ENCODE data around the gene ALKBH5.
"Not testable (repeated sequence)": the region's sequence is repeated elsewhere in the genome, so short reads cannot be mapped to it uniquely, and the experiment has no call there.

The ALKBH5 gene

DNA sequence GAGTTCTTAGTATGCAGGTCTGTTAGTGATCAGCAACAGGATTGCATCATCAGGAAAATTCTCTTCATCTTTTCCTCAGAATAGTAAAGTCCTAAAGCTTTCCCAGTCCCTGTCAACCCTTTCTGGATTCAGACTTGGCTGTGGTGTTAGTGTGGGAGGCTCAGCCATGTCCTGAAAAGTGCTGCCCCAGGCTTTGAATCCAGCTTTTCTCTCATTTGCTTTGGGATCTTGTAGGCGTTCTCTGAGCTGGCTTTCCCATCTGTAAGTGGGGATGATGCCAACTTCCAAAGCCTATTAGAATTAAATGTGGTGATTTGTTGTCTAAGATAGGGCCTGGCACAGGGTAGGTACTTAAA is 3.0 kb downstream of the ALKBH5 start:
- DNase-seq: peak; percentile 39

DNA sequence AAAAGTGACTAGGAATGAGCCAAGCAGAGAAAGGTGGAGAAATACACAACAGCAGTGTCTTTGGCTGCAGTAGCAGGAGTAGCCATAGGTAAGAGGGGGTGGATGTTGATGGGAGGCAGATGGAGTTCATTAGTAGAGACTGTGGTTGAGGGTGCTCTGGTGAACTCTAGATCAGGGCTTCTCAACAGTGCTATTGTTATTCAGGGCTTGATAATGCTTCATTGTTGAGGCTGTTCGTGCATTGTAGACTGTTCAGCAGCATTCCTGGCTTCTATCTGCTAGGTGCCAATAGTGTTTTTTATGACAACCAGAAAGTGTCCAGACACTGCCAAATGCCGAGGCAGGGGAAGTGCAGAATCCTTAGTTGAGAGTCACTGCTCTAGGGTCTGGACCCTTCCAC is 3.6 kb downstream of the ALKBH5 start:
- DNase-seq: peak; percentile 12

DNA sequence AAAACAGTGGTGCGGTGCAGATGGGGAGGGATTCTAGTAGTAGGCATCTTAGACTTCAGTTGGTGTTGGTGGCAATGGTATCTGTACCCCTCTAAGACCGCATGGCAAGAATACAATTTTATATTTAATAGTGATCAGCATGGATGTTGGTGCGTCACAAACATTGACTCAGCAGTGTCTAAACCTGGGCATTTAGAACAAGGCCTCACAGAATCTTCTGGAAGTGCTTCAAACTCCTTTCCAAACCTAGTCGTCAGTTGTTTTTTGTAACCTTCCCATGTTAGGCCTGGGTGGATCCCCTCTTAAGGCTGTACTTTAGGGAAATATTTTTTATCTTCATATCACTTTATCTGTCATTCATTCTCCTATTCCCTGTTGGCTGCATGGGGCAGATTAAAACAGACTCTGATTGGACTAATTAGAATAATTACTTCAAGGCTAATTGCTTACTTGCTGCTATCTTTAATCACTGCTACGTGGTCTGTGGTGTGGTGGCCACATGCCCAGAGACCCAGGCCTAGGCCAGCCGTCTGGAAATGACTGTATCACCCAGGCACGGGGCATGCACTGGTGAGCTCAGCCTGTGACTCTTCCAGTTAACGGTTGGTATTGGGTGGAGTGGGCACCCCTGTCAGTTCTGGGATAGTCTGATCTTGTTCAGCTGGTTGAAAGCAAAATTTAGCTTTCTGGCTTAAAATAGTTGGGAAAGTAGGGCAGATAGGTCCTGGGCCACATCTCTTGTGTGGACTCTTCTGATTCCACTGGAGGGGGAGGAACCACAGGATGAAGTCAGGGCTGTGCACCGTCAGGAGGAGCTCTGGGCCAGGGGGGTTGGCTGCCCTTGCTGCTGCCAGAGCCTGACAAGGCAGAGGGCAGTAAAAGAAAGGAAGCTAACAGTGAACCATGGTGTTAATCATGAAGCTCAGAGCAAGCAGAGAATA is 4.5 kb downstream of the ALKBH5 start:
- DNase-seq: peak; percentile 76

DNA sequence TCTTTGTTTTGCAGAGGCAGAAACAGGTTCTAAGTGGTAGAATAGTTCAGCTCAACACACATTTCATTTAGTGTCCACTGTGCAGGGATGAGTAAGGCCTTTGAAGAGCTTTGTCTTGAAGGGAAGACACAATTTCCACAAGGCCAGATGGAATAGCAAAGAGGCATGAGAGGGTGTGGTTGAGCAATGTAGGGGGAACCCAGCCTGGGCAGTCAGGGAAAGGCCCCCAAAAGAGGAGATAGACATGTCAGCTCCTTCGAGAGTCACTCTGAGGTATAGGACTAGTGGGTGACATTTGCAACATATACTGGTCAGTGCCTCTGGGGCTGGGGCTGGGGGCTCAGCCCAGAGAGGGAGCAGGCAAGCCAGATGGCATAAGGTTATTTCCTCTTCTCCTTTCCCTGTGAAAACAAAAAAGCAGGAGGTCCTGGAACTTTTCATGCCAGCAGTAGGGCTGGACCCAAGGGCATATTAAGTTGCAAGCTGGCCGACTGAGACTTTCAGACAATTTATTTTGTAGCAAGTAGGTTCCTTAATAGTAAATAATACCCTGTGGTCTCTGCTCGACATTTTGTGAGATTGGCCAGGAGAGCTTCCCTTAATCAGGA is 7.1 kb downstream of the ALKBH5 start:
- no peak for DNase-seq

DNA sequence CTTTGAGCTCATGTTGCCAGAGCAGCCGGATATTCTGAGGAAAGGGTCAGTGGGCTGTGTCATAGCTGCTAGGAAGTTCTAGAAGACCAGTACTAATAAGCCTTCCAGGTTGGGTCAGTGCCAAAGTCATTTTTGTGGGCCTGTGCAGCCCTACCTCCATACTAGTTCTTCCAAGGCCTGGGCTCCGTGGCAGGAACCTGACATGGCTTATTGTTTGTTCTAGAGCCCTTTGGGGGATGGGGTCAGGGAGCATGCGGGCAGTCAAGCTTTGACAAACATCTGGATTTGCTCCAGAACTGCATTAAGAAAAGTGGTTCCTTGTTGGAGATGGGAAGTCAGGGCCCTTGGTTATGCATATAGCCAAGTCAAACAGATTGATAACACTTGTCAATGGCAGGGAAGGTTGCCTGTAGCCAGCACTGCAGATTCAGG is 7.6 kb downstream of the ALKBH5 start:
- no peak for DNase-seq

DNA sequence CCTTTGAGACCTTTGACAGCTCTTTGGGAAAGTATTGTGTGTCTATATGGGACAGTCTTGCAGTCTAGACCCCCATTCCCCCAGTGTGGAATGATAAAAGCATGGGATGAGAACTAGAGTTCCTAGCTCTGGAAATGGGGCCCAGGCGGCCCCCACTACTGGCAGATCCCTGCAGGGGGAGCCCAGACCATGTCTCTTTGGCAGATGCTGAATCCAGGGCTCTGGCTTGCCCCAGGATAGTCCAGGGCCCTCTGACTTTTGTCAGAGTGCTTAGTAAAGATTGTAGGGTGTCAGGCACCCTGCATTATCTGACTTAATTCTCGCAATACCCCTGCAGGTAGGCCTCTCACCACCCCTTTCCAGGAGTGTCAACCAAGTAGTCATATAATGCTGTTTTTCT is 8.3 kb downstream of the ALKBH5 start:
- DNase-seq: peak; percentile 18

DNA sequence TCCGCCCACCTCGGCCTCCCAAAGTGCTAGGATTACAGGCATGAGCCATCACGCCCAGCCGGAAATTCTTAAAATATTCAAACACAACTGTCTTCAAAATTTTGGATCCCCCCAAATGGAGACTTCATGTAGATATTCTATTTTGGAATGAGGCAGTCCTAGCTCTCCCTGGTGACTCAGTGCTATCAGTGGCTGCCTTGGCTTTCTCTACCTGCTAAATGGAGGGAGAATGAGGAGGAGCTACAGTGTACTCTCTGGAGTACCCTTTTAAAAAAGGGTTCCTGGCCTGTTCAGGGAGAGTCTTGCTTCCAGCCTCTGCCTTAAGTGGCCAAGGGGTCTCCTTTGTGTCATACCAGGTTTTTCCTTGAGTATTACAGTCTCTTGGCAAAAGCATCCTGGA is 10.8 kb downstream of the ALKBH5 start:
- no peak for DNase-seq

DNA sequence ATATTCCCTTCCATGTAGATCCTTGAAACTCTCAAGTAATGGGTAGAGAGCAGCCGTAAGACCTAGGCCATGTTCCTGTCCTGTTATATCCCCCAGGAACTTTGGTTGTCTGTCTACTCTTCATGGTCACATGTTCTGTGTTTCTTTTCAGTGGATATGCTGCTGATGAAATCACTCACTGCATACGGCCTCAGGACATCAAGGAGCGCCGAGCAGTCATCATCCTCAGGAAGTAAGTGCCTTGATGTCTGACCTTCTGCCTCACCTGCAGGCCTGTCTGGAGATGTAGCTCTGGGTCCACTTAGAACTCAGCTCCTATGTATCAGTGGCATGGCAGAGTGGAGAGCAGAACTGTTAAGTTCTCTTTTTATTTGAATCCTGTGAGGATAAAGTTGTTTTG is 11.2 kb downstream of the ALKBH5 start:
- DNase-seq: no peak

DNA sequence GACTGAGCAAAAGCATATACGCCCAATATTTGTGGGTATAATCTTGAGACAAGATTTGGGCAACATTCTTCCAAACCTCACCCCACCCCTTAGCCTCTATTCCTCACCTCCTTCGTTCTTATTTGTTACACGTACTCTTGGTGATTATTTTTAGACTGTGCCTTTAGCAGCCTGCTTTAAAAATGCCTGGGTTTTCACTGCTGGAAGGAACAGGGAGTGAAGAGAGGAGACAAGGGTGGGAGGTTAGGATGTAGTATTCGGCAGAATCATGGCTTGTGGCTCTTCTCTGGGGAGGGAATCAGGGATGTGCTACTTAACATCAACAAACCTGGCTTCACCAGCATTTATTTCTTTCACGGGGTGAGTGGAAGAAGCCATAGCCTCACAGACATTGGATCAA is 11.6 kb downstream of the ALKBH5 start:
- no peak for DNase-seq

DNA sequence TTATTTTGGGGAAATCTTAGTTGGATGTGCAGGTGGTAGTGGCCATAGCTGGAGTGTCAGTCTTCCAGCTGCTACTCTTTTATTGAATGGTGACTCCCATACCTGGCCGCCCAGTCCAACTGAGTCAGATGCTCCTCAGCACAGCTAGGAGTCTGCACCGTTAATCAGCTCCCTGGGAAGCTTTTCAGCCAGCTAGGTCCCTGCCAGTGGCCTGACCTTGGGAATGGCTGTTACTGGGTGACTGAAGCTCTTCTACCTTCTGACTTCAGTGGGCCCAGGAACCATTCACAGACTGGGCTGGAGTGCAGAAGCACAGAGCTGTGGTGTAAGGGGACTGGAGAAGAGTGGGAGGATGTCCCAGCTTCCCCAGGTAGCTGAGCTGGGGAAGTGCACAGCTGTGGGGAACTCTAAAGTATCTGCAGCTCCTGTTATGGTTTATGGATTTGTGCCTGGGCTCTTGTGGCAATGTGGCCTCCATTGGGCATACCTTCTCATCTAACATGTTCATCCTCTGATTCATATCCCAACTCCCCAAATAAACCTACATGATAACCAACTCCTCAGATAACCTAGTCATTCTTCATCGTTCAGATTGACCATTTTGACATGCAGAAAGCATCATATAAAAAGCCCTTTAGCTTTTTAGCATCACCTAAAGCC is 14.0 kb downstream of the ALKBH5 start:
- DNase-seq: no peak

DNA sequence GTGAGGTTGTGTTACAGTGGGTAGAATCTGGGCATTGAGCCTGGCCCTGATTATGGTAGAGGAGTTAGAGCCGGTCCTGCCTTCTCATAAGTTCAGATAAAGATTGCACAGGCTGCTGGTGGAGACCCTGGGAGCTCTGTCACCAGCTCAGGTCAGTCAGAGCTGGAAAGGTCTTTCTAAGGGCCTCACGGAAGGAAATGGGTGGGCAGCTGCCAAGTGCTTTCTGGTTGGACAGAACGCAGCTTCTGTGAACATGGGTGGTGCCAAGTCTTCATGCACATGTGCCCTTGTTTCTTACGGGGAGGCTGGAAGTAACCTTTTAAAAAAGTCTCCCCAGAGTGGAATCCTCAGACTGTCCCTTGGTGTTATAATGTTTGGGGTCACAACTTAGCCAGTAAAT is 14.9 kb downstream of the ALKBH5 start:
- no peak for DNase-seq

DNA sequence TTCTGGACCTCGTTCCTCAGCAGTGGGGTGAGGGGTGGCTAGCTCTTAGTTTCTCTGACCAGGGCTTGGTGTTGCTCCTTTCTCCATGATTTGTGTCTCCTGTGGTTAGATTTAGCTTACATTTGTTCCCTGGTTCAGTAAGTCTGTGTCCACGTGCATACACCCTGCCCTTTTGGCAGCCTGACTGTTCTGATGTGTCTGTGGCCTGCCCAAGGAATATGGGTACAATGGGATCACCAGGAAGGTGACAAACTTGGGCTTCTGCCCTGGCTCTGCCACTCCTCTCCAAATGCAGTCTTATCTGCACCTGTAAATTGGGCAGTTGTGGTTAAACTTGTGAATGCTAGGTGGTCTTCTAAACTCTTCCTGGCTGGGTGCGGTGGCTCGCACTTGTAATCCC is 17.5 kb downstream of the ALKBH5 start:
- no peak for DNase-seq

DNA sequence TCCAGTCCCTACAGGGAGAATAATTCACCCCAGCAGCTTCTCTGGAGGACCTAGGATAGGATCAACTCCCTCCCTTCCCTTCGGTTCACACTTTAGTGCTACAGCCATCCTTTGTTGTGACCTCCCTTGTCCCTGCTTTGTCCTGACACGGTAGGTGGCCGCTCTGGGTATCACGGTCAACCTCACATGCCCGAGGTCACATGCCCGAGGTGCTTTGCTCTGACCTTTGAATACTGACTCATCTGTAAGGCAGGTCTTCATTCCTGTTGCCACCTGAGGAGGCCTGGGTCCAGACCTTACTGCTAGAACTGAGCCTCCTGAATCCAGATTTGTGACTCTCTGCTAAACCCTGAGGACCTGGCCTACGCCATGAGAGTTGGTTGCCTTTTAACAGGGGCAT is 19.7 kb downstream of the ALKBH5 start:
- no peak for DNase-seq

DNA sequence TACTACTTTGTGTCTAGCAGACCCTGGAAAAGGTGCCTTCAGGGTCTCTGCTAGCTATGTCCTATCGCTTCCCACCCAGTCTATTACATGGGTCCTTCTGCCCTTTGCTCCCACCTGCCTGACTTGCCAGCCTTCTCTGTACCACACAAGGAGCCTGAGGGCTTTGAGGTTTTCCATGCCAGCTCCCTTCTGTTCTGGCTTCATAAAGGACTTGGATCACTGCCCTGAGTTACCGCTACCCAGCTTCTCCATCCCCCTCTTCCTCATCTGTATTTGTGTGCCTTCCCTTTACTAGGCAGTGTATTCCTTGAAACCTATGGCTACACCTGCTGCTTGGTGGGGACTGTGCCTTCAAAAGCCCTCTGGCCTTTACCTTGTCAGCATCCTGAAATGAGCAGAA is 22.2 kb downstream of the ALKBH5 start:
- no peak for DNase-seq

DNA sequence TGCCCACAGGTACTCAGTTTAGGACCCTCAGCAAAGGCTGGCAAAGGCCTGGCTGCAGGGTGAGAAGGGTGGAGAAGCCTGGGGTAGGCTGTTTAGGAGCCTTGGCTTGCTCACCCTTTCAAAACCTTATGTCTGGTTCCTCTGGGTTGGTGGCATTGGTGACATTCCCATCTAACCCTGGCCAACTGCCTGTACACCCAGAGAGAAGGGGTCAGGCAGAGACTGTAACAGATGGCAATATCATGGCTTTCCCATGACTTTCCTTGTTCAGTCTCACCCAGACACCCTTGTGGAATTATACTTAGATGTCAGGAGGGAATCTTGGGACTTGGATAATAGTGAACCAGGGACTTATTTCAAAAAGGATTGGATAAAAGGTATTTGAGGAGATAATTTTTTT is 23.3 kb downstream of the ALKBH5 start:
- DNase-seq: no peak

DNA sequence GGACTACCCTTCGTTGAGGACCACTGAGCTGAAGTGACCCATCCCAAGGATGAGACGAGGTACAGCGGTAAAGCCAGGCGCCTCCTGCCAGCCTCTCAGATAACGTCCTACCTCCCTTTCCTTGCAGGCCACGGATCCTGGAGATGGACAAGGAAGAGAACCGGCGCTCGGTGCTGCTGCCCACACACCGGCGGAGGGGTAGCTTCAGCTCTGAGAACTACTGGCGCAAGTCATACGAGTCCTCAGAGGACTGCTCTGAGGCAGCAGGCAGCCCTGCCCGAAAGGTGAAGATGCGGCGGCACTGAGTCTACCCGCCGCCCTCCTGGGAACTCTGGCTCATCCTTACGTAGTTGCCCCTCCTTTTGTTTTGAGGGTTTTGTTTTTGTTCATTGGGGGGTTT is 24.5 kb downstream of the ALKBH5 start:
- no peak for DNase-seq

DNA sequence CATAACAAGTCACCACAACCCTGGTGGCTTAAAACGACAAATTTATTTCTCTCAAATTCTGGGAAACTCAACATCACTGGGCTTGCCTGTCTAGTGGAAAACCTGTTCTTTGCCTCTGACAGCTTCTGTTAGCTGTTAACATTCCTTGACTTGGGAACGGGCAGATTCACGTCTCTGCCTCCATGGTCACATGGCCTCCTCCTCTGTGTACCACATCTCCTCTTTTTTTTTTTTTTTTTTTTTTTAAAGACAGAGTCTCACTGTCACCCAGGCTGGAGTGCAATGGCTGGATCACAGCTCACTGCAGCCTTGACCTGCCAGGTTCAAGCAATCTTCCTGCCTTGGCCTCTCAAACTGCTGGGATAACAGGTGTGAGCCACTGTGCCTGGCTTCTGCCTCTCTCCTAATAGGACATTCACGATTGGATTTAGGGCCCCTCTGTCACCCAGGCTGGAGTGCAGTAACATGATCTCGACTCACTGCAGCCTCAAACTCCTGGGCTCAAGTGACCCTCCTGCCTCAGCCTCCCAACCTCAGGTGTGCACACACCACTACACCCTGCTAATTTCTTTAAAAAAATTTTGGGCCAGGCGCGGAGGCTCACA is 30.1 kb downstream of the ALKBH5 start:
- no peak for DNase-seq

DNA sequence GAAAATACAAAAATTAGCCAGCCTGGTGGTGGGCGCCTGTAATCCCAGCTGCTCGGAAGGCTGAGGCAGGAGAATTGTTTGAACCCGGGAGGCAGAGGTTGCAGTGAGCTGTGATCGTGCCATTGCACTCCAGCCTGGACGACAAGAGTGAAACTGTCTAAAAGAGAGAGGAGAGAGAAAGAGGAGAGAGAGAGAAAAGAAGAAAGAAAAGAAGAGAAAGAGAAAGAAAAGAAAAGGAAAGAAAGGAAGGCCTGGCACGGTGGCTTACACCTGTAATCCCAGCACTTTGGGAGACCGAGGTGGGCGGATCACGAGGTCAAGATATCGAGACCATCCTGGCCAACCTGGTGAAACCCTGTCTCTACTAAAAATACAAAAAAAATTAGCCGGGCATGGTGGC is 33.3 kb downstream of the ALKBH5 start:
- DNase-seq: not testable (repeated sequence)

DNA sequence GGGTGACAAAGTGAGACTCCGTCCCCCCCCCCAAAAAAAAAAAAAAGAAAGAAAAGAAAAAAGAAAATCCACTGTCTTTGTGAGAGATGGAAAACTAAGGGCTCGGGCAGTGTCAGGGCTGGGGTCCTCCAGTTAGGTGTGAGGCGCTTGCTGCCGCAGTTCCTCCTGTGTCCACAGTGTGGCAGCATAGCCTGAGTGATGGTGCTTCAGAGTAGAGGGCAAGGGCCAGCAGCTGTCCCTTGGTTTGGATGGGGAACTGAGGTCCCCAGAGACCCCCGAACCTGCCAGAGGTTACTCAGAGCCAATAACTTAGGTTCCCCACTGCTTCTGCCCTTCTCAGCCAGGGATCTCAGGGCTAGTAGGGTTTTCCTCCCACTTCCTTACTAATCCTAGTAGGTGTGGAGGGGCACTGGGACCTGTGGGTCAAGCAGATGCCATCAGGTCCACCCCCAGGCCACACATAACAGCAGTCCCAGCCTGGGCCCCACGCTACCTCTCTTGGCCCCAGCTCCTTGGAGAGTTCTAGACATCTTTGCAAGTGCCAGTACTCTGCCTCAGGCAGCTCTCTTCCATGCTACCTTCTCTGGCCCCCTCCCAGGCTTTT is 33.9 kb downstream of the ALKBH5 start:
- peak; percentile 67 for DNase-seq

DNA sequence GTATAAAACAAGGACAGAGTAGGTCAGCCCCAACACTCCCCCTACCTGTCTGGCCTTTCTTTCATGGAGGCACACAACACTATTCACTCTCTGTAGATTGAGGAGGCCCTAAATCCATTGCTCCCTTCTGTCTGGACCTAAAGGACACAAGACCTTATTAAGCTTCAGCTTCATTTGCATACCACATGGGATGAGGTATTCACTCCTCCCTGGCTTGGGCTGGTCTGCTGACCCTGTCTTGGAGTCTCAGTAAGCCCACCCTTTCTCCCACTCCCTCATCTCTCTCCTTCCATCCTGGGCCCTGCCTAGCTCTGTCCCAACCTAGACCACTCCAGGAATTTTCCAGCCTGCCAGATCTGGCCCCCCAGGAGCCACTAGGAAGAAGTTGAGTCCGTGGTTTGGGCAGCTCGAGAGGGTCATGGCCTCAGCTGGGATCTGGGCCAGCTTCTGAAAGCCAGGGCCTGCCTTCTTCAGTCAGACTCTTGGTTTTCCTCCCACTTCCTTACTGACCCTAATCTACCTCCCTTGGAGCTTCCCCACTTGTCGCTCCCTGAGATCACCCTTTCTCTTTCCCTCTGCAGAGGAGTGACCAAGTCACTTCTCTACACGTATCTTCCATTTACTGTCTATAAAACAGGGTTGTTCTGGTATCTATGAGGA is 35.3 kb downstream of the ALKBH5 start:
- peak; percentile 81 for DNase-seq

DNA sequence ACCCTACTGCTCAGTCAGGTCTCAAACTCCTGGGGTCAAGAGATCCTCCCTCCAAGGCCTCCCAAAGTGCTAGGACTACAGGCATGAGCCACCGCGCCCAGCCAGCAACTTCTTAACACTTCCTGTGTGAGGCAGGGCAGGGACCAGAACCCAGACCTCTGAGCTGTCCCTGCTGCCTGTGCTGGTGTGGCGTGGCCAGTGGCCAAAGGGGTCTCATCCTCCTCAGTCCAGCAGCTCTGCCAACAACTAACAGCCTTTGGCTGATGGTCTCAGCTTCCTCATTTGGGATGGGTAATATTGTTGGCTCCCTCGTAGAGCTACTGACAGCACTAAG is 40.4 kb downstream of the ALKBH5 start:
- peak; percentile 25 for DNase-seq

DNA sequence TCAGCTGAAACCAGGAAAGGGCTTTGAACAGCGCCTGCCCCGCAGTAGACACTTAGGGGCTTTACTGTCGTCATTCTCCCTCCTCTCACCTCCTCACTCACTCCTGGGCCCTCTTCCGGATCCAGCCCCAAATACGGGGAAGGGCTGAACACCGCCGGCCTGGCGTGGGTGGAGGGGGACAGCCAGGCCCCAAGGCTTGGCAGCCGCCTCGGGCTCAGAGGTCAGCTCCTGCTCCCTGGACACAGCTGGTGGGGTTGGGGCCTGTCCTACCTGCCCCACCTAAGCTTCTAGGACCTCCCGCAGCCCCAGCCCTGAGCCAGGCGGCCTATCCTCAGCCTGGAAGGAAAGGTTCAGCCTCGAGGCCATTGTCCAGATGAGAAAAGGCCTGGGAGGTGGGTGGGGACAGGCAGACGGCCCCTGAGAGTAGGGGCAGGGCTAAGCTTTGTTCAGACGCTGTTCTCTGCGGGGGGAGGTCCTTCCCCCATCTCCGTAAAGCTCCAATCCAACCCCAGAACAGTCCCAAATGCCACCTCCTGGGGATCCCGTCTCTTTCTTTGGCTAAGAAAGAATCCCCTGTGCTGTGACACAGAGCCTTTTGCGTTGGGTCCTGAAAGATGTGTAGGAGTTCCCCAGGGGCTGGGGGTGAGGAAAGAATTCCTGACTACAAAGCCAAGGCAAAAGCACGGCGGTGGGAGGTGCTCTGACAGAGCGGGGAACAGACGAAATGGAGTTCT is 40.9 kb downstream of the ALKBH5 start:
- peak; percentile 63 for DNase-seq
